ENCODE data around the gene LSM3.

LSM3 gene

DNA sequence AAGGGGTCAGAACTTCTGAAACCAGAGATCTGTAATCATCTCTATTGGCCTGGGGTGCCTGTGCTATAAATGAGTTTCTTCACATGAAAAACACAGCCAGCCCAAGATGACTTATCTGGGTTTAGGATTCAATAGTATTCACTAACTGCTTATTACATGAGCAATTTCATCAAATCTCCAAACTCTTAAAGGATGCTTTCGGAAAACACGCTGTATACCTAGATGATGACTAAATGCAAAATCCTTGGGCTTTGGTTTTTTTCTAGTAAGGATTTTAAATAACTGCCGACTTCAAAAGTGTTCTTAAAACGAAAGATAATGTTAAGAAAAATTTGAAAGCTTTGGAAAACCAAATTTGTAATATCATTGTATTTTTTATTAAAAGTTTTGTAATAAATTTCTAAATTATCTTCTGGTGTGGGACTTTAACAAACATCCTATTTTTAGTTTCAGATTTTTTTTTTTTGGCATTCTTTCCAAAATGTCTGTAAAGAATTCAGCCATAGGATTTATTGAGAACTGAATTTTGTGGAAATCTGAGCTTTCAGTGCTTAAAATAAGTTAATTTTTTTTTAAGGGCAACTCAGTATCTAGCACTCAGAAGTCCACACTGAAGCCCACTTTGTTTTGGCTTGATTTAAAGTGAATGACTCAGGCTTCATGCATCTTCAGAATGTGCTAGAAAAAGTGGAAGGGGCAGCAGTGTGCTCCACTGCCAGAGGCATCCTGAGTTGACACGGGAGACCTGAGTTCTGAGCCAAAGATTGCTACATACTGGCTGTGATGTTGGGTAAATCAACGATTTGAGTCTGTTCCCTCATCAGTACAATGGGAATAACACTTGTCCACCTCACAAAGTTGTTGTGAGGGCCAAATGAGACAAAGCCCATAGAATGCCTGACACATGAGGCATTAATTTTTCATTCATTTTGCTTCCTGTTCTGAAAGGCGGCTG lies 35.1 kb upstream of the LSM3 start:
- DNase-seq (ENCODE audit: low read depth): peak; percentile 97

DNA sequence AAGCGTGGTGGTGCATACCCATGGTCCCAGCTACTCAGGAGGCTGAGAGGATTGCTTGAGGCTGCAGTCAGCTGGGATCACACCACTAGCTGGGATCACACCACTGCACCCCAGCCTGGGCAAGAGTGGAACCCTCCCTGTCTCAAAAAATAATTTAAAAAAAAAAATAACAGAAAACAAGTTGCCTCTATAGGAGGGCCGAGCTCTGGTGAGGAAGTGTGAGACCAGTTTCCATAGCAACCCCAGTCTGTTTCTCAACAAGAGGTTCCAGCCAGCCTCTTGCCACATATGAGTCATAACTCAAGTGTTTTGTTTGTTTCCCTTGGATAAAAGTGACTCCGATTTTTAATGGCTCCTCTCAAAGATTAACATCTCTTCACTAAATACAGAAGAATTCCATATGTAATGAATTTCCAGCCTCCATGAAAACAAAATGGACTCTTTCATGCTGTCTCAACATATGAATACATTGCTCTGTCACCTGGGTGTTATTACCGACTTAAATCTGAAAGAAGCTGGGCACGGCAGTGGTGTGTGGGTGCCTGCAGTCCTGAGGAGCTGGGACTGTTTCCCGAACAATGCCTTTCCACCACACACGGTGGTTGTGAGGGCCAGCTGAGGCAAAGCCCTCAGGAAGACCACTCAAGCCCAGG lies 34.1 kb upstream of the LSM3 start:
- peak; percentile 99 for DNase-seq (ENCODE audit: low read depth)

DNA sequence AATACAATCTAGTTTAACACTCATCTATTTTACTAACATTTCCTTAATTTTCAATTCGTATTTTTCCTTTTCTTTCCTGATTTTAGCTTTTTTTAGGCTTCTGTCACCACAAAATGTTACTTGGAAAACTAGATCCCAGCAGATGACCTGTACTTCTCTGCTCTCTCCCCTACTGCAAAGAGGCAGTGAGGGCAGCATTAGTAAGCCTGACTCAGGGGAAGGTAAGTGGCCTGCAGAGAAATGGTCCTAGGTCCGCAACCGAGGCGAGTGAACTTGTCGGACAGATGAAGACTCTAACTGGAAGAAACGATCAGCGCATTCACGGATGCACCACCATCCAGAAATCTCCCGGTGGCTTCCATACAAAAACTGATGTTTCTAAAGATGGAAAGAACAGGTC lies 33.4 kb upstream of the LSM3 start:
- DNase-seq (ENCODE audit: low read depth): peak; percentile 70

DNA sequence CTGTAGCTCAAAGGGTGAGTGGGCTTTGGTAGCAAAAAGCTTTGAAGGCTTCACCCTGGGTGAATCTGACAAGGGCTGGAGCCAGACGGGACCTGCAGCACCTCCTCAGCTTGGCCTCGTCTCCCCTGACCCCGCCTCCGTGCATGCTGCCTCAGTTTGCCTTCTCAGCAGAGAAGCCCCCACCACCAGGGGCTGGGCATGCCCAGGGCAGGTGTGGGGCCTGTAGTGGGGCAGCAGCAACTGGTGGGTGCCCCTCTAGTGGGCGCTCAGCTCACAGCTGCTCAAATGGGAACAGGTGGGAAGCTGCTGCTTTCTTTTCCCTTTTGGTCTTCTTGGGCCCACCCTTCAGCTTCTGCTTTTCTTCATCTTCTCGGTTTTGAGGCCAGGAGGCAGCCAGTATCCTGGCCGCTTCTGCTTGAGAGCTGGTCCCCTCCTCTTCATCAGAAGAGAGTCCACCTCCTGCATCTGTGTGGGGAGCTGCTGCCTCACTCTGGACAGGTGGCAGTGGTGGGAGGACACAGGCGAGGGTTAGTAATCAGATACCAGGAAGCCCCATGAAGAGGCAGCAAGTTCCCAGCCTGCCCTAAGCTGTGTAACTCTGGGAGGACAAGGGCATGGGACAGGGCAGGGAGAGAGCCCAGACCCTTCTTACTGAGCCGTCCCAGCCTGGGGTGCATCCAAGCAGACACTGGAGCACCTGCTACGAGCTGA lies 32.8 kb upstream of the LSM3 start:
- no peak for DNase-seq (ENCODE audit: low read depth)

DNA sequence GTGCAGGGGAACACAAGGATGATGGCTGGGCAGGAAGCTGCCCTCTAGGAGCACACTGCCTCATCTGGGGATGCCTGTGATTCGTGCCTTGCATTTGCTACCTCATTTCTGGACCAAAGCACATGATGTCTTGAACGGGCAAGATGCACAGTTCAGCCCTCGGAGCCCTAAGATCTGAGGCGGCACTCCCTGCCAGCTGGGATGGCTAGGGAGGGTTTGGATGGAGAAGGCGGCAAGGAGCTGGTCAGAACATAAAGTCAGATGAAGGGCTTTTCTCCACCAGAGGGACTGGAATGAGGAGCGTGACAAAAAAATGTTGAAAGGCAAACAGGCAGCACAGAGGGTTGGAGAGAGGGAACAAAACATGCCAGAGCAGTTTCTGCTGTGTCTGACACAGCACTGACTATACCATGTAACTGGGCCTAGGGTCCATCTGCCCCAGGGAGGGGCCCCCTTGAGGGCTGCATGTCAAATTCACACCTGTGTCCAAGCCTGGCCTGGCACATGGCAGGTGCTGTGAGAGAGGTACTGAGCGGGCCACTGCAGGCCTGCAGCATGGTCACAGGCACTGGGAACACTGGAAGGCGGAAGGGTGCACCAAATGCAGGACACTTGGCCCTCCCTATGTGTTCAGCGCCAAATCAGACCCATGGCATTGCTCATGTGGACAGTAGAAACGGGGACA lies 32.1 kb upstream of the LSM3 start:
- no peak for DNase-seq (ENCODE audit: low read depth)

DNA sequence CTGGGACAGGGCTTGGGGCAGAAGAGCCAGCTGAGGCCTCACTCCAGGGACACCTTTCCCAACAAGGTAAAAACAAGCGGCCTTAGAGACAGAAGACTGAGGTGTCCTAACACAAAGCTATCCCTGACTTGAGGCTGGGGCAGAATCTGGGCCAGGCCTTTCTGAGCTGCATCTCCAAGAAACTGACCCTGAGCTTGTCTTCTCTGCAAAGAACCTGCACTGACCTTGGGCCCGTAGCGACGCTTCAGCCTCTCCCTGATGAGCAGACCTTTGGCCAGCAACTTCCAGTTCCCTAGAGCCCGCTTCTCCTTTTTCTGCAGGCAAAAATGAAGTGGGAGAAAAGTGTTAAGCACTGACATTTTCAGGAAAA lies 31.6 kb upstream of the LSM3 start:
- DNase-seq (ENCODE audit: low read depth): no peak

DNA sequence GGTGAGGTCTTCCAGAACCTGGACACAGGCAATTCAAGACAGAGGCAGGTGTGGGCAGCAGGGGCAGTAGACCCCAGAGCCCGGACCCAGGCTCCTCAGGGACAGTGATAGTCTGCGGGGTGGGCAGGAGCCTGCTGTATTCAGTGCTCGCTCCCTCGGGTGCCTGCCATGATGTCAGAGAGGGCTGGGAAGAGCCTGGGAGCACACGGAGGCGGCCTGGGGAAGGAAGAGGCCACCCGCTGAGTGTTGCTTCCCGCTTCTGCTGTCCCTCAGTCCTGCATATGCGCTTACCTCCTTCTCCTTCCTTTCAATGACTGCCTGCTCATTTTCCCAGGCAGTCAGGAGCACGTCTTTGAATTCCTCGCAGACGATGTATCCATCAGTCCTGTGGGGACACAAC lies 31.0 kb upstream of the LSM3 start:
- no peak for DNase-seq (ENCODE audit: low read depth)

DNA sequence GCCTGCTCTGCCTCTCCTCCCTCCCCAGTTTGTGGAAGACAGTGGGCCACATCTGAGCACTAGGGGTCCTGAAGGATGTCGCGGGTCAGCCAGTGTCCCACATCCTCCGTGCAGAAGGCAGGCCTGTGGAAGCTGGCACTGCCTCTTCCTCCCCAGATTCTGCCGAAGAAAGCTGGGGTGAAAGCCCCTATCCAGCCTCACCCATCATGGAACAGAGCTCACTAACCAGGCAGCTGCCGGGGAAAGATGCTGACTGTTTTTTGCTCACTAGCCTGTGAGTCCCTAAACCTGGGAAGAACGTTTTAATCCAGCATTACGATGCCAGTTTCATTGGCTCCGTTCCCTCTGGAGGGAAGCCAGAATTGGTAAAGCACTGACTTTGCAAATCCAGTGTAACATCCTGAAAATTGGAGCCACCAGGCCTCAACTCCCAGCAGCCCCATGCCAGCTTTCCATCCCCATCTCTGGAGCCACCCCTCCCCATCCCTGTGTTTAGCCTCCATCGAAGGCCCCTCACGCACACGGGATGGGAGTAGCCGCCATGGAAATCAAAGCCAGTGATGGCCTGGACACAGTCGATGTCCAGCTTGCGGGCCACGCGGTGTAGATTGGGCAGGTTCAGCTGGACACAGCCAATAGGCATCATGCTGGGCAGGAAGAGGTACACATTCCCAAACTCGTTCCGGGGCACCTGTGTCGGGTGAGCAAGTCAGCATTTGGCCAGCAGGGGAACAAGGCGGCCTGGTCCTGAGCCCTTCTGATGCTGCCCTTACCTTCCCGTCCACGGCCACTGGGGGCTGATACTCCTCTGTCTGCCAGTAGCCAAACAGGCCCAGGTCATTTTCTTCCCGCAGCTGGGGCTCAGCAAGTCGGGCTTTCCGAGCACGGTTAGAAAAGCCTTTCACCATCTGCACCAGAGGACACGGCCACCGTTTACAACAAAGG lies 30.3 kb upstream of the LSM3 start:
- DNase-seq (ENCODE audit: low read depth): no peak

DNA sequence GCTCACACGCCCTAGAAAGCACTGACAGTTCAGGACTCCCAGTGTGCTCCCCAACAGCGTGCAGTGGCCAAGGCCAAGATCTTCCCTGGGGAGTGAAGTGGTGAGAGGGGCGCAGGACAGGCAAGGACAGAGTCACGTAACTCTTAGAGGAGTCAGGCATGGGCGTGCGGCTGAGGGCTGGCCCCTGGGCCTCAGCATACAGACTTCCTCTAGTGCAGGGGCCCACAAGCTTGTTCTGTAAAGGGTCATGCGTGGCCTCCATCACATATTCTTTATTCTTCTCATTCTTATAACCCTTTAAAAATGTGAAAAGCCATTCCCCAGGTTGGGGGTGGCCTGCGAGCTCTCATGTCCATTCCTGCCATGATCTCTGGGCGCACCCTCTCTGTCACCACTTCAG lies 28.5 kb upstream of the LSM3 start:
- DNase-seq (ENCODE audit: low read depth): no peak

DNA sequence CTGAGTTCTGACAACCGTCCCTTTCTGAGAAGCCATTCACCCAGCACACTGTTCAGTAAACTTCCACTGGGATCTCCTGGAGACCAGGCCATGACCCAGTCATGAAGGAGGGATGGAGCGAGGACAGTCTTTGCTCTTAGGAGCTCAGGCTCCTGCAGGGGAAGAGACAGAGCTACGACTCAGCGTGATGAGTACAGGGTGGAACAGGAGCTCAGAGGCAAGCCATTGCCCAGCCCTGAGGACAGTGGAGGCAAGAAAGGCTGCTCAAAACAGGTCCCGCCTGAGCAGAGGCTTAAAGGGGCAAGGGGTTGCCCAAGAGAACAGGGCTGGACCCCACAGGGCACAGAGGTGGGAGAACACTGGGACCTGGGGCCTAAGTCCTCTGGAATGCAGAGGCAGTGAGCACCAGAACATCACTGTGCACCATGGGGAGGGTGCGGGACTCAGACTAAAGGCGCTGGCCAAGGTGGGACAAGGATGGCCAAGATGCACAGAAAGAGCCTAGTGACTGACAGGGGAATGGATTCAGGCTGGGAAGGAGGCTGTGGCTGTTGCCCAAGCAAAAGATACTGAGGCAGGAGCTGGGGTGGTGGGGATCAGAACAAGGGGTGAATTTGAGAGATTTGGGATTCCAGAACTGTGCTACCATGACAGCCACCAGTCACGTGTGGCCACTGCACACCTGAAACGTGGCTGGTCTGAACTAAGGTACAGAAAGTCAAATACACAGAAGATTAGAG lies 28.0 kb upstream of the LSM3 start:
- DNase-seq (ENCODE audit: low read depth): no peak

DNA sequence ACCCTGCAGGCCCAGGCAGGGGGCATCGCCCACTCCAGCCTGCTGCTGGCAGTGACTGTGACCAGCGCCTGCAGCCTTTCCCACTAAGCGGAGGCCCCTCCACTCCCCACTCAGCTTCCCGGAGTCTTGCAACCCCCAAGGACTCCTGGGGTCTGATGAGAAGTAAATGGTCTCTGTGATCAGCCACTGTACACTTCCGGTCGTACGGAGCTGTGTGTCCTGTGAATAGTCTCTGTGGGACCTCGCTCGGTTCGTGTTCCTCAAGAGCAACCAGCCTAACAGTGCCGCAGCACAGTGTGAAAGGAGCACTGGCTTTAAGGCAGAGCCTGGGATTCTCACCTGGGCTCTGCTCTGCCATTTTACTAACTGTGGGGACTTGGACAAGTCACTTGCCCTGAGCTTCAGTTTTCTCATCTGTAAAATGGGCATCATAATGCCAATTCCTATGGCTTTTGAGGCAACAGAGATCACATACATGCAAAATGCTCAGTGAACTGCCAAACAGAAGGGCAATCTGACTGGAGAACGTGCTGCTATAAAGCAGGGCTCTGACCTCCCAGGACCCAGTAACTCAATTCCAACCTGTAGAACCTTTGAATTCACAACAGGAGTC lies 27.0 kb upstream of the LSM3 start:
- no peak for DNase-seq (ENCODE audit: low read depth)

DNA sequence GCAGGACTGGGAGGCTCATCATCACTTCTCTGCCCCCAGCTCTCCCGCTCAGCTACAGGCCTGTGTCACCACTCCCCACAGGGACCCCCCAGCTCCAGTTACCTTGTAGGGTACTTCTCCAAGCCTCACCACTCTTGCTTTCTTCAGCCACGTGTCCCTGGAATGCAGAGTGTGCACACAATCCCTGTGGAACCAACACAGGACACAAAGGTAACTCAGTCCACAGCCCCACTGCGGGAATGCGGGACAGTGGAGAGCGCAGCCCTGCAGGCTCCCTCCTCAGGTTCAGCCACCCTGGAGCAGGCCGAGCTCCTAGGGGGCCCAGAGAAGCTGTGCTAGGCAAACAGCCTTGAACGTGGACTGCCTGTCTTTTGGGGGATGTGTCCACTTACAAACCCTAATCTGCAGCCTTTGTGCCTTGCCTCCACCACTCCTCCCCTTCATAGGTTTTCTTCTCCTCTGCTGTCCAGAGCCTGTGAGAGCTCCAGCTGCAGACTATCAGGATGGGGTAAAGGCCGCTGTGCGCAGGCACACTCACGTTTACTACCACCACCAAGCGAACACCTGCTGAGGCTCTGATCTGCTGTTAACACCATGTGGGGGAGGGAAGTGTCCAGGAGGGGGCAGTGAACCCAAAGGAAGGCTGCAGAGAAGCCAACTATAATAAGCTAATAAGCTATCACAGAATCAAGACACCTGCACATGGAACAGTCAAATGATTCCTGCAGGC lies 26.2 kb upstream of the LSM3 start:
- DNase-seq (ENCODE audit: low read depth): no peak

DNA sequence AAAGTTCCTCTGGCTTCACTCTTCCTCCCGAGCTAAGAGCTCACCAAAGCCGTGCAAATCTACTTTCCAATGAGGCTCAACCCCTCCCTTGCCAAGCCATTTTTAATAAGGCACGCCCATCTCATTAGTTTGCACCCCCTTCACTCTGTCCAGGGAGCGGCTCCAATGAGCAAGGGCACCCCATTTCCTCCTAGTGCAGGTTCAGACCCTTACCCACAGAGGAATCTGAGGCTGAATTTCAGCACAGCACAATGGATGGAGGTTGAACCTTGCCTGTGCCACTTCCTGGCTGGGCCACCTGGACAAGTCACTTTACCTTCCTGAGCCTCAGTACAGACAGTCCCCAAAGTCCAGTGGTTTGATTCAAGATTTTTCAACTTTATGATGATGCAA lies 25.7 kb upstream of the LSM3 start:
- no peak for DNase-seq (ENCODE audit: low read depth)

DNA sequence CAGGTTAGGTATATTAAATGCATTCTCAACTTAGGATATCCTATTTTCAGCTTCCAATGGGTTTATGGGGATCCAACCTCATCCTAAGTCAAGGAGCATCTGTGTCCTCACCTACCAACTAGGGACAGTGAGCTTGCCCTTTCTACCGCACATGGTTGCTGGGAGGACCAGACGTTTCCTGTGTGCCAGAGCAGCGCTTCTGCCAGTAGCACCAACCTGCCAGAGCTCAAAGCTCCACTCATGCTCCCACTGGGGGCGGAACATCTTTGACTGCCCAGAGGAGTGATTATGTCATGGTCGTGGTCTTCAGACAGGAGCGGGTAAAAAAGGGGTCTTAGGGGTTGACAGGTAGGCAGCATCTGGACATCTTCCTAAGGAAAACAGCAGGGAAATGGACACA lies 25.0 kb upstream of the LSM3 start:
- DNase-seq (ENCODE audit: low read depth): no peak

DNA sequence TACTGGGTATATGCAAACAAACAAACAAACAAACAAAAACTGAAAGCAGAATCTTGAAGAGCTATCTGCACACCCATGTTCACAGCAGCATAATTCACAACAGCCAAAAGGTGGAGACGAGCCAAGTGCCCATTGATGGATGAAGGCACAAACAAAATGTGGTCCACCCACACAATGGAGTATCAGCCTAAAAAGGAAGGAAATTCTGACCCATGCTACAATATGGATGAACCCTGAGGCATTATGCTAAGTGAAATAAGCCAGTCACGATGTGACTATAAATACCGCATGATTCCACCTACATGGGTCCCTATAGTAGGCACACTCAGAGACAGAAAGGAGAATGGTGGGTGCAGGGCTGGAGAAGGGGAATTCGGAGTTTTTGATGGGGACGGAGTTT lies 24.3 kb upstream of the LSM3 start:
- DNase-seq (ENCODE audit: low read depth): no peak

DNA sequence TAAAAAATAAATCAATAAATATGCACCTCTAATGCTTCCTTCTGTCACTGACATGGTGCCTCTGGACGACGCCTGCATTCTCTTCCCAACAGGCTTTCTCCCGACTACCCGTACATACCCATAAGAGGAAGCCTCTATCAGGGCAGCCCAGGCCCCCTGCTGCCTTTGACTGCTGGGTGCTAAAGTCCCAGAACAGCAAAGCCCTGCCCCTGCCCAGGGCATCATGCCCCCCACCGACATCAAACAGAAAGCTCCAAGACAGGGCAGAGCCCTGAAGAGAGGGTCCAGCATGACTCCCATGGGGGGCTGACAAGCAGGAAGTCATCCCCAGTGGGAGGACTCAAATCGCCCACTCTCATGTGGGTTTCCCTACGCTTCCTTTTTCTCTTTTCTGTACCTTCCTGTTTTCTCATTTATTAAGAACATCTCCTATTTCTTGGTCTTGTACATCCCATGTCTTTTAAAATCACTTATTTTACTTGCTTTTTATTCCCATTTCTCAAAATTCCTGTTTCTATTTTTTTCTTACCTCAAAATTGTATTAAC lies 23.6 kb upstream of the LSM3 start:
- no peak for DNase-seq (ENCODE audit: low read depth)

DNA sequence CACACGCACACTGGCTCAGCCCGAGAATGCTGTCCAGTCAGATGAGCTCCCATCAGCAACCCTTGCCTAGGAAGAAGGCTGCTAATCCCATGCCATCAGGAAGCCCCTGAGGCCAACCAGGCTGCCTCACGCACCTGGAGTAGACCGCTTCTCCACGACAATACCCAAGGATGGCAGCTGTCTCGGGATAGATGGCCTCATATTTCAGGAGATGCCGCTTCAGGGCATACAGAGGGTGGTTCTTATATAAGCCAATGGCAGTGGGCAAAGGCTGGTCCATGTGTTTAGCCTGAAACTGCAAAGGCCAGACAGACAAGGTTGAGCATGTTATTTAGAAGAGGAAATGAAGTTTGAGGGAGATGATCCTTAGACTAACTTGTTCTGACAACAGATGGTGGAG lies 22.4 kb upstream of the LSM3 start:
- no peak for DNase-seq (ENCODE audit: low read depth)

DNA sequence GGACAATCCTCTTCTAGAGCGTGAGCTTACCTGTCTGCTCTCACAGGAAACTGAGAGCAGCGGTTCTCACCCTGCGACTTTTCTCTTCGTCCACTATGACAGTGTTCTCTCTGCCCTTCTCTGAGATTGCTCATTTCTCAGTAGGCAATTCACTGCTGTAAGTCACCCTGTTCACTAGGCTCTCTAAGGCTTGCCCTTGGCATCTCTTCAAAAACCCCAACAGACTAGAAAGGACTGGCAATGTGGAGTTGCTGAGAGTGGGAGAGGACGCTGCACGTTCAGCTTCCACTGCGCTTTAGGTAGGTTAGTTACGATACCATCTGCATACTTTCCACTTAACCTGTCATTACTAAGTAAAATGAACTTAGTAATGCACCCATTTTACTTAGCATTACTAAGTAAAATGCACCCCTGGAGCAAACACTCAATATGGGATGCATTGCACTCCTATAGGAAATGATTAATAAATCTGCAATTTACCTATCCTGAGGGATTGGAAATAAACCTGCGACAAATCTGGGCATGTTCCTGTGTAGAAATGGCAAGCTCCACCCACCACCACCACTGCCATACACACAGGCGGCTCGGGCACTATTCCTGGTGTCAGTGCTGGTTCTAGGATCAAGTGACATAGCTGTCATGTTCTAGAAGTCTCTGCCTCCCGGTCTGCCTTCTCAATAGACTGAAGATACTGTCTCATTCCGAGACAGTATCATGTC lies 21.6 kb upstream of the LSM3 start:
- DNase-seq (ENCODE audit: low read depth): no peak

Data from iris pigment epithelial cell (primary cell).